Osteoblast (primary cell): ENCODE data around the gene TRIM7. TPM values are rescaled to one million over a fixed set of nuclear protein-coding genes. Genes with fewer than 3 reads are reported as not detected.
A peak's percentile ranks its signal among the peaks of the same experiment; 100 is the strongest.
"Not testable (repeated sequence)": the region's sequence is repeated elsewhere in the genome, so short reads cannot be mapped to it uniquely, and the experiment has no call there.

Experiments
- DNase-seq: peaks from one replicate; pipeline ENCODE4 v3.0.0; 2011; ENCODE audit warnings: low spot score, mixed read lengths; ENCODE audit not compliant: insufficient read length; ENCODE audit errors: missing footprints
- H2AFZ ChIP-seq: 2 replicates; pipeline ENCODE4 v1.6.0; 2011; ENCODE audit warnings: mild to moderate bottlenecking, low read length
- H3K27ac ChIP-seq: 2 replicates; pipeline ENCODE4 v1.5.1; 2011; ENCODE audit warnings: mild to moderate bottlenecking, low read depth, low read length, moderate library complexity
- H3K27me3 ChIP-seq: 2 replicates; pipeline ENCODE4 v1.6.0; 2012; ENCODE audit warnings: mild to moderate bottlenecking, control low read depth, inconsistent platforms, low read length, moderate library complexity; ENCODE audit not compliant: insufficient read depth
- H3K36me3 ChIP-seq: 2 replicates; pipeline ENCODE4 v1.5.1; 2011; ENCODE audit warnings: mild to moderate bottlenecking, low read length, control low read depth, moderate library complexity; ENCODE audit not compliant: insufficient read depth
- H3K4me1 ChIP-seq: 2 replicates; pipeline ENCODE4 v1.5.1; 2011; ENCODE audit warnings: mild to moderate bottlenecking, low read length, control low read depth, moderate library complexity; ENCODE audit not compliant: insufficient read depth
- H3K4me2 ChIP-seq: 2 replicates; pipeline ENCODE4 v1.6.0; 2011; ENCODE audit warnings: mild to moderate bottlenecking, low read length; ENCODE audit not compliant: insufficient read depth
- H3K4me3 ChIP-seq: fragments of 200-600 bp; sonication (generic); 3 replicates; pipeline ENCODE4 v1.5.1; 2012; ENCODE audit warnings: mild to moderate bottlenecking, low read length, inconsistent platforms; ENCODE audit not compliant: insufficient read depth
- H3K79me2 ChIP-seq: 2 replicates; pipeline ENCODE4 v1.6.0; 2012; ENCODE audit warnings: mild to moderate bottlenecking, low read length, control low read depth, inconsistent platforms; ENCODE audit not compliant: insufficient read depth
- H3K9me3 ChIP-seq: 2 replicates; pipeline ENCODE4 v1.5.1; 2011; ENCODE audit warnings: low read depth, low read length, control low read depth
- H4K20me1 ChIP-seq: 2 replicates; pipeline ENCODE4 v1.6.0; 2012; ENCODE audit warnings: mild to moderate bottlenecking, low read length, control low read depth; ENCODE audit not compliant: insufficient read depth
- CTCF ChIP-seq: IDR thresholded peaks from 2 replicates; pipeline ENCODE4 v1.5.1; 2011; ENCODE audit warnings: mild to moderate bottlenecking, low read depth, low read length, moderate library complexity; ENCODE audit errors: extremely low read depth
- total RNA-seq: library from RNA; depleted of rRNA; stranded (reverse); fragments of >200 nt; gene quantifications from 2 replicates; pipeline ENCODE4 v1.2.3, GENCODE V29; 2012

The TRIM7 gene
- total RNA-seq, 1 donor, result 0.72 TPM

- peak overlapping the region; percentile 68 for H3K4me3 ChIP-seq
- H3K79me2 ChIP-seq, result no peaks in the 10 kb centered on the region
- no peak overlapping the region for H3K27ac ChIP-seq
- no peaks in the 10 kb centered on the region for H3K9me3 ChIP-seq
- H3K36me3 ChIP-seq, result no peaks in the 10 kb centered on the region
- TF ChIP-seq CTCF, result no peak
- no peaks in the 10 kb centered on the region for H4K20me1 ChIP-seq
- H3K27me3 ChIP-seq, result no peaks in the 10 kb centered on the region
- peak overlapping the region; percentile 82 for H3K4me2 ChIP-seq
- H3K4me1 ChIP-seq, result peaks cover 12% of the 10 kb centered on the region
- H2AFZ ChIP-seq, result peak overlapping the region; percentile 85
- DNase-seq, result peak; percentile 51
These were observed 11.3 kb upstream of the TRIM7 start for GRCh38 chr5:181215997-181216989.

GRCh38 chr5:181214249-181214648 is 9.3 kb upstream of the TRIM7 start:
- not testable (repeated sequence) for H3K4me3 ChIP-seq, H3K36me3 ChIP-seq, H2AFZ ChIP-seq, H3K27me3 ChIP-seq, H4K20me1 ChIP-seq, H3K27ac ChIP-seq, H3K79me2 ChIP-seq, DNase-seq, H3K9me3 ChIP-seq, H3K4me2 ChIP-seq
- peaks cover 12% of the 10 kb centered on the region for H3K4me1 ChIP-seq

- H3K27ac ChIP-seq, result no peak overlapping the region
These were observed 7.9 kb upstream of the TRIM7 start for GRCh38 chr5:181212934-181213333.

GRCh38 chr5:181212080-181212479 is 7.1 kb upstream of the TRIM7 start:
- no peak overlapping the region for H3K4me3 ChIP-seq
- no peak overlapping the region for H3K4me2 ChIP-seq
- TF ChIP-seq CTCF, result no peak

More at GRCh38 chr5:181212934-181213333, 7.9 kb upstream of the TRIM7 start:
- H3K4me3 ChIP-seq, result no peak overlapping the region
- DNase-seq, result no peak
- no peak overlapping the region for H3K4me2 ChIP-seq
- no peak for TF ChIP-seq CTCF
- peaks cover 12% of the 10 kb centered on the region for H3K4me1 ChIP-seq
- no peak overlapping the region for H2AFZ ChIP-seq
- H3K79me2 ChIP-seq, result no peaks in the 10 kb centered on the region
- H3K36me3 ChIP-seq, result no peaks in the 10 kb centered on the region
- H4K20me1 ChIP-seq, result no peaks in the 10 kb centered on the region
- no peaks in the 10 kb centered on the region for H3K9me3 ChIP-seq
- no peaks in the 10 kb centered on the region for H3K27me3 ChIP-seq

More at GRCh38 chr5:181212080-181212479, 7.1 kb upstream of the TRIM7 start:
- no peaks in the 10 kb centered on the region for H4K20me1 ChIP-seq
- peaks cover 6% of the 10 kb centered on the region for H3K4me1 ChIP-seq
- H3K9me3 ChIP-seq, result no peaks in the 10 kb centered on the region
- peak; percentile 25 for DNase-seq
- H3K36me3 ChIP-seq, result no peaks in the 10 kb centered on the region
- H3K27me3 ChIP-seq, result no peaks in the 10 kb centered on the region
- no peak overlapping the region for H2AFZ ChIP-seq
- H3K27ac ChIP-seq, result no peak overlapping the region
- H3K79me2 ChIP-seq, result no peaks in the 10 kb centered on the region
